HepG2 (cell line): ENCODE results near the gene TBC1D12. TPM values are rescaled to one million over a fixed set of nuclear protein-coding genes. Genes with fewer than 3 reads are reported as not detected.

ENCODE experiments used
- BRCA1 ChIP-seq: sonication (generic); formaldehyde crosslinking; IDR thresholded peaks from 2 replicates; pipeline ENCODE4 v1.4.0; 2020; ENCODE audit warnings: missing genetic modification reagents
- CTCF ChIP-seq: sonication (generic); formaldehyde crosslinking; IDR thresholded peaks from 2 replicates; pipeline ENCODE4 v1.5.0; 2020; ENCODE audit warnings: mild to moderate bottlenecking, missing genetic modification reagents, moderate library complexity
- DR1 ChIP-seq: sonication (generic); formaldehyde crosslinking; IDR thresholded peaks from 2 replicates; pipeline ENCODE4 v1.8.0; 2021; ENCODE audit warnings: mild to moderate bottlenecking, missing genetic modification reagents, inconsistent platforms
- ETV6 ChIP-seq: sonication (generic); formaldehyde crosslinking; conservative IDR thresholded peaks from 2 replicates; pipeline ENCODE4 v1.4.0; 2020; ENCODE audit warnings: missing genetic modification reagents
- HDAC1 ChIP-seq: sonication (generic); formaldehyde crosslinking; IDR thresholded peaks from 2 replicates; pipeline ENCODE4 v1.5.1; 2020; ENCODE audit warnings: mild to moderate bottlenecking, missing genetic modification reagents
- HDAC2 ChIP-seq: sonication (generic); formaldehyde crosslinking; IDR thresholded peaks from 2 replicates; pipeline ENCODE4 v1.4.0; 2020; ENCODE audit warnings: missing genetic modification reagents
- KAT2B ChIP-seq: fragments of 150-350 bp; IDR thresholded peaks from 2 replicates; pipeline ENCODE4 v1.6.1; 2014; ENCODE audit warnings: low read depth, low read length, borderline replicate concordance
- MIER2 ChIP-seq: IDR thresholded peaks from 2 replicates; pipeline ENCODE4 v1.6.1; 2016; ENCODE audit warnings: missing biosample characterization, missing genetic modification reagents
- MXI1 ChIP-seq: IDR thresholded peaks from 3 replicates; pipeline ENCODE4 v1.6.1; 2012; ENCODE audit warnings: low read depth, low read length, inconsistent platforms, borderline replicate concordance
- MYNN ChIP-seq: sonication (generic); formaldehyde crosslinking; IDR thresholded peaks from 2 replicates; pipeline ENCODE4 v1.4.0; 2020; ENCODE audit warnings: mild to moderate bottlenecking, low read depth, missing genetic modification reagents
- NCOA2 ChIP-seq: sonication (generic); formaldehyde crosslinking; IDR thresholded peaks from 2 replicates; pipeline ENCODE4 v1.8.0; 2022; ENCODE audit warnings: inconsistent platforms
- NR1H2 ChIP-seq: sonication (generic); formaldehyde crosslinking; IDR thresholded peaks from 2 replicates; pipeline ENCODE4 v1.8.1; 2022; ENCODE audit warnings: low read depth, missing genetic modification reagents, borderline replicate concordance
- NRL ChIP-seq: sonication (generic); formaldehyde crosslinking; IDR thresholded peaks from 2 replicates; pipeline ENCODE4 v1.5.0; 2020; ENCODE audit warnings: missing genetic modification reagents, mild to moderate bottlenecking, moderate library complexity, borderline replicate concordance
- PAWR ChIP-seq: sonication (generic); formaldehyde crosslinking; IDR thresholded peaks from 2 replicates; pipeline ENCODE4 v1.4.0; 2020; ENCODE audit warnings: missing genetic modification reagents, mild to moderate bottlenecking, borderline replicate concordance
- SRSF9 ChIP-seq: fragments of 200-400 bp; formaldehyde crosslinking; IDR thresholded peaks from 2 replicates; pipeline ENCODE4 v1.6.1; 2018; ENCODE audit warnings: borderline replicate concordance, mild to moderate bottlenecking, low read depth, low read length; ENCODE audit not compliant: insufficient read depth, poor library complexity, severe bottlenecking
- SSRP1 ChIP-seq: IDR thresholded peaks from 2 replicates; pipeline ENCODE4 v1.6.1; 2016; ENCODE audit warnings: control low read depth
- TOPORS ChIP-seq: sonication (generic); formaldehyde crosslinking; IDR thresholded peaks from 2 replicates; pipeline ENCODE4 v1.8.0; 2023; ENCODE audit warnings: mild to moderate bottlenecking, missing genetic modification reagents
- ZC3H4 ChIP-seq: sonication (generic); formaldehyde crosslinking; IDR thresholded peaks from 2 replicates; pipeline ENCODE4 v1.4.0; 2020; ENCODE audit warnings: missing genetic modification reagents, borderline replicate concordance
- ZFP90 ChIP-seq: sonication (generic); formaldehyde crosslinking; IDR thresholded peaks from 2 replicates; pipeline ENCODE4 v1.8.0; 2022; ENCODE audit warnings: missing genetic modification reagents, mild to moderate bottlenecking, inconsistent platforms, borderline replicate concordance
- ZNF549 ChIP-seq: sonication (generic); formaldehyde crosslinking; IDR thresholded peaks from 2 replicates; pipeline ENCODE4 v1.5.0; 2020; ENCODE audit warnings: missing genetic modification reagents
- ZNF563 ChIP-seq: sonication (generic); formaldehyde crosslinking; IDR thresholded peaks from 2 replicates; pipeline ENCODE4 v1.8.0; 2022; ENCODE audit warnings: mild to moderate bottlenecking, moderate library complexity, missing genetic modification reagents
- ZNF788 ChIP-seq: sonication (generic); formaldehyde crosslinking; IDR thresholded peaks from 2 replicates; pipeline ENCODE4 v1.5.0; 2020; ENCODE audit warnings: mild to moderate bottlenecking, missing genetic modification reagents, borderline replicate concordance
- ZSCAN31 ChIP-seq: sonication (generic); formaldehyde crosslinking; IDR thresholded peaks from 2 replicates; pipeline ENCODE4 v1.5.0; 2020; ENCODE audit warnings: low read depth, mild to moderate bottlenecking, missing genetic modification reagents
- ZXDC ChIP-seq: sonication (generic); formaldehyde crosslinking; IDR thresholded peaks from 2 replicates; pipeline ENCODE4 v1.5.0; 2020; ENCODE audit warnings: mild to moderate bottlenecking, missing genetic modification reagents
- polyA plus RNA-seq, 8 experiments: library from polyadenylated mRNA; depleted of rRNA in 3 of 8; stranded (reverse) in 7 of 8; unstranded in 1 of 8; fragments of >200 nt; fragmentation: Illumina TruSeq in 4 of 8; extraction: Trizol in 4 of 8; gene quantifications; 2 replicates each; pipeline versions ENCODE4 v1.2.1 to v1.2.3, GENCODE V29; 2011 to 2016; ENCODE audit warnings: low read depth in 4 of 8, missing spikeins in 1 of 8, mixed read lengths in 1 of 8; ENCODE audit not compliant: insufficient read depth in 1 of 8
- total RNA-seq, 5 experiments: library from RNA; depleted of rRNA; stranded (reverse); fragments of >200 nt; fragmentation: Illumina TruSeq; extraction: Trizol; gene quantifications; 2 replicates each; pipeline ENCODE4 v1.2.3, GENCODE V29; 2016; ENCODE audit warnings: low read depth in 1 of 5
- TF ChIP-seq, protein P1 (sequence below): sonication (generic); formaldehyde crosslinking; IDR thresholded peaks from 2 replicates; pipeline ENCODE4 v1.5.1; 2020; ENCODE audit warnings: mild to moderate bottlenecking, missing genetic modification reagents, moderate library complexity

The TBC1D12 gene
- total and polyA plus RNA-seq, 2 of the 13 experiments (the other 11 are each of a cell fraction or from before 2014, with no cell fraction given) = 5.7 to 6.2 TPM

- TF ChIP-seq ZXDC (CRISPR knock-in tag) (peak; percentile 90), ZNF788 (CRISPR knock-in tag) (peak; percentile 98), ZNF549 (CRISPR knock-in tag) (peak; percentile 79; the same call in 1 of the 2 replicates), BRCA1 (peak; percentile 95; the same call in 1 of the 2 replicates), NCOA2 (CRISPR knock-in tag) (peak; percentile 69), MIER2 (CRISPR knock-in tag) (peak; percentile 59; the same call in 1 of the 2 replicates), ZNF563 (CRISPR knock-in tag) (peak; percentile 99), PAWR (0 out of 2 replicates have a peak, but pooled peaks have one; percentile 28), CTCF (CRISPR knock-in tag) (peak; percentile 96), MXI1 (peak; percentile 97; the same call in 1 of the 3 replicates), ZSCAN31 (peak; percentile 94), KAT2B (no peak), SRSF9 (no peak), ETV6 (CRISPR knock-in tag) (peak; percentile 89), HDAC2 (peak; percentile 85), NRL (CRISPR knock-in tag) (peak; percentile 94), TOPORS (CRISPR knock-in tag) (peak; percentile 92), MYNN (CRISPR knock-in tag) (peak; percentile 97; the same call in 1 of the 2 replicates), ZC3H4 (CRISPR knock-in tag) (no peak), HDAC1 (peak; percentile 95), DR1 (CRISPR knock-in tag) (peak; percentile 92), SSRP1 (CRISPR knock-in tag) (no peak), ZFP90 (peak; percentile 96), NR1H2 (CRISPR knock-in tag) (peak; percentile 95; the same call in 1 of the 2 replicates)
- TF ChIP-seq, protein P1, sequence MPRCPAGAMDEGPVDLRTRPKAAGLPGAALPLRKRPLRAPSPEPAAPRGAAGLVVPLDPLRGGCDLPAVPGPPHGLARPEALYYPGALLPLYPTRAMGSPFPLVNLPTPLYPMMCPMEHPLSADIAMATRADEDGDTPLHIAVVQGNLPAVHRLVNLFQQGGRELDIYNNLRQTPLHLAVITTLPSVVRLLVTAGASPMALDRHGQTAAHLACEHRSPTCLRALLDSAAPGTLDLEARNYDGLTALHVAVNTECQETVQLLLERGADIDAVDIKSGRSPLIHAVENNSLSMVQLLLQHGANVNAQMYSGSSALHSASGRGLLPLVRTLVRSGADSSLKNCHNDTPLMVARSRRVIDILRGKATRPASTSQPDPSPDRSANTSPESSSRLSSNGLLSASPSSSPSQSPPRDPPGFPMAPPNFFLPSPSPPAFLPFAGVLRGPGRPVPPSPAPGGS (CRISPR knock-in tag) = peak; percentile 83
Observed at GRCh38 chr10:94362360-94363250, 39.7 kb upstream of the TBC1D12 start, which contains the start of gene NOC3L (continued).
